Measurements from ENCODE around the gene CCR8. TPM values are rescaled to one million over a fixed set of nuclear protein-coding genes. Genes with fewer than 3 reads are reported as not detected.

The CCR8 gene
- total RNA-seq, 2 donors from 2014 or later = not detected

DNA sequence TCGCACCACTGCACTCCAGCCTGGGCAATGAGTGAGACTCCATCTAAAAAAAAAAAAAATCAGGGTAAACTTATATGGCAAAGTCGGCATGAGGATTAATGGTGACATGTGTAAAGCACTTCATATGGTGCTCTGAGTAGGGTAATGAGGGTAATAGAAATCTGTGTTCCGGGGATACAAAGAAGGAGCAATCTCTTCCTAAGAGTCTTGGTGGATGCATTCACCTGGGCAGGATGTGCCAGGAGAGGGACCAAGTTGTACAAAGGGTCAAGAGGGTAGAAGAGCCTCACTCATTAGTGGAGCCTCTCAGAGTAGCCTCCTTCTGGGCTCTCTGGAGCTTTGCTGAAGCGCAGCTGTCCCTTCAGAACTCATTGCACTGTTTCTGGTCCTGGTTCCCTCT, 40.4 kb upstream of the CCR8 start:
- H3K4me3 ChIP-seq = no peak overlapping the region
- no peak for DNase-seq (ENCODE audit: low spot score)
- TF ChIP-seq, protein P1, sequence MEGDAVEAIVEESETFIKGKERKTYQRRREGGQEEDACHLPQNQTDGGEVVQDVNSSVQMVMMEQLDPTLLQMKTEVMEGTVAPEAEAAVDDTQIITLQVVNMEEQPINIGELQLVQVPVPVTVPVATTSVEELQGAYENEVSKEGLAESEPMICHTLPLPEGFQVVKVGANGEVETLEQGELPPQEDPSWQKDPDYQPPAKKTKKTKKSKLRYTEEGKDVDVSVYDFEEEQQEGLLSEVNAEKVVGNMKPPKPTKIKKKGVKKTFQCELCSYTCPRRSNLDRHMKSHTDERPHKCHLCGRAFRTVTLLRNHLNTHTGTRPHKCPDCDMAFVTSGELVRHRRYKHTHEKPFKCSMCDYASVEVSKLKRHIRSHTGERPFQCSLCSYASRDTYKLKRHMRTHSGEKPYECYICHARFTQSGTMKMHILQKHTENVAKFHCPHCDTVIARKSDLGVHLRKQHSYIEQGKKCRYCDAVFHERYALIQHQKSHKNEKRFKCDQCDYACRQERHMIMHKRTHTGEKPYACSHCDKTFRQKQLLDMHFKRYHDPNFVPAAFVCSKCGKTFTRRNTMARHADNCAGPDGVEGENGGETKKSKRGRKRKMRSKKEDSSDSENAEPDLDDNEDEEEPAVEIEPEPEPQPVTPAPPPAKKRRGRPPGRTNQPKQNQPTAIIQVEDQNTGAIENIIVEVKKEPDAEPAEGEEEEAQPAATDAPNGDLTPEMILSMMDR (IDR thresholded peaks at IDR 0.05) = no peak

DNA sequence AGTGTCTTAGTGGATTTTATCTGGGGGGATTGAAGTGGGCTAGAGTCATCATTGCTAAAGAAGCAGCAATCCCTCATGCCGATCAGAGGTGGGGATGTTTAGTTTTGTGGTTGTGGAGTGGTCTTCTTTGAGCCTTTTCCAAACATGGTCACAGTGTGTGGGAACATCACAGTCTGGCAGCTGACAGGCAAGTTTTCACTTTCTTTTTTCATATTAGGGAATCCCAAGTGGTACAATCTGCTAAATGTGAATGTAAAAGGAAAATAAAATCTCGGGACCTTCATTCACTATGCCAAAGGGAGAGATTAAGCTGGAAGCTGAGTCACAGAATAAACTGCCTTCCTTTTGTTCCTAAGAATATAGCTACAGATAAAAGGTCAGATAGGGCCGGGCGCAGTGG, 39.3 kb upstream of the CCR8 start:
- H3K4me1 ChIP-seq = no peaks in the 10 kb centered on the region
- no peaks in the 10 kb centered on the region for H3K27me3 ChIP-seq
- peak overlapping the region in 1 of 2 donors; percentile 14 for H3K27ac ChIP-seq
- TF ChIP-seq, protein P1 (IDR thresholded peaks at IDR 0.05) = no peak
- no peaks in the 10 kb centered on the region for H3K36me3 ChIP-seq
- H3K4me3 ChIP-seq = no peak overlapping the region
- H3K9me3 ChIP-seq = no peaks in the 10 kb centered on the region
- no peak for DNase-seq (ENCODE audit: low spot score)

More for the DNA sequence above, 40.4 kb upstream of the CCR8 start:
- no peaks in the 10 kb centered on the region for H3K9me3 ChIP-seq
- H3K27me3 ChIP-seq = no peaks in the 10 kb centered on the region
- no peaks in the 10 kb centered on the region for H3K36me3 ChIP-seq
- no peak overlapping the region for H3K27ac ChIP-seq
- H3K4me1 ChIP-seq = no peaks in the 10 kb centered on the region

DNA sequence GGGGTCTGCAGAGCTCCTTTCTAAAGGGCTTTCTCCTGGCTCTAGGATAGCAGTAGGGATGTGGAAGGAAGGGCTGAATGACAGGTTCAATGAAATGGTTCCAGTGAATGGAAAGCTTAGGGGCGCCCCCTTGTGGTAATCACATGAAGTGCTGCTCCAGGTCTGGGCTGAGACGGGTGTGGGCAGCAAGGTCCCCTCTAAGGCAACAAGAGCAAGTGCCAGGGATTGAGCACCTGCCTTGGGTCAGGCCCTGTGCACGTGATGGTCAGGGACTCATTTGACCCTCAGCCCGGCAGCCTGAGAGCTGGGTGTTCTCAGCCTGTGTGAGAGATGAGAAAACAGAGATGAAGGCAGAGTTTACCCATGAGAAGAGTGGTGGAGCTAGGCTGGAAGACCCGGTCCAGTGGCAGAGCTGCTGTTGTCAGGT, 37.6 kb upstream of the CCR8 start:
- H3K4me1 ChIP-seq = no peaks in the 10 kb centered on the region
- H3K4me3 ChIP-seq = no peak overlapping the region
- H3K36me3 ChIP-seq = no peaks in the 10 kb centered on the region
- no peak overlapping the region for H3K27ac ChIP-seq
- no peaks in the 10 kb centered on the region for H3K9me3 ChIP-seq
- DNase-seq (ENCODE audit: low spot score) = peak; percentile 77
- H3K27me3 ChIP-seq = no peaks in the 10 kb centered on the region
- TF ChIP-seq, protein P1 (IDR thresholded peaks at IDR 0.05) = peak; percentile 93 to 98

DNA sequence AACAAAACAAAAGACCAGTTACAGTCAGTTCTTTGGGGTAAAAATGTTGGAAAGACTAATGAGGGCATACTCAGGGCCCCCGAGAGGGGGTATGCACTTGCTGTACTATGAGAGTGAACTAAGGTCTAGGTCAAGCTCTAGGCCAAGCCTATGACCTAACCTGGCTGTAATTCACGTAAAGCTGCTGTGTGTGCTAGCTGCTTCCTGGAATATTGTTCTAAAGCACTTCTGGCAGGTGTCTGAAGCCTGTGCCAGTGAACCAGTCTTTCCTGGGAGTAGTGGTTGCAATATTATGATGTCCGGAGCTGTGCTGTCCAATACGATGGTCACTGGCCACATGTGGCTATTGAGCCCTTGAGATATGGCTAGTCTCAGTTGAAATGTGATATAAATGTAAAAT, 36.5 kb upstream of the CCR8 start:
- H3K4me3 ChIP-seq = no peak overlapping the region
- no peaks in the 10 kb centered on the region for H3K9me3 ChIP-seq
- DNase-seq (ENCODE audit: low spot score) = no peak
- TF ChIP-seq, protein P1 (IDR thresholded peaks at IDR 0.05) = no peak
- H3K36me3 ChIP-seq = no peaks in the 10 kb centered on the region
- H3K27ac ChIP-seq = no peak overlapping the region
- H3K4me1 ChIP-seq = no peaks in the 10 kb centered on the region
- no peaks in the 10 kb centered on the region for H3K27me3 ChIP-seq

DNA sequence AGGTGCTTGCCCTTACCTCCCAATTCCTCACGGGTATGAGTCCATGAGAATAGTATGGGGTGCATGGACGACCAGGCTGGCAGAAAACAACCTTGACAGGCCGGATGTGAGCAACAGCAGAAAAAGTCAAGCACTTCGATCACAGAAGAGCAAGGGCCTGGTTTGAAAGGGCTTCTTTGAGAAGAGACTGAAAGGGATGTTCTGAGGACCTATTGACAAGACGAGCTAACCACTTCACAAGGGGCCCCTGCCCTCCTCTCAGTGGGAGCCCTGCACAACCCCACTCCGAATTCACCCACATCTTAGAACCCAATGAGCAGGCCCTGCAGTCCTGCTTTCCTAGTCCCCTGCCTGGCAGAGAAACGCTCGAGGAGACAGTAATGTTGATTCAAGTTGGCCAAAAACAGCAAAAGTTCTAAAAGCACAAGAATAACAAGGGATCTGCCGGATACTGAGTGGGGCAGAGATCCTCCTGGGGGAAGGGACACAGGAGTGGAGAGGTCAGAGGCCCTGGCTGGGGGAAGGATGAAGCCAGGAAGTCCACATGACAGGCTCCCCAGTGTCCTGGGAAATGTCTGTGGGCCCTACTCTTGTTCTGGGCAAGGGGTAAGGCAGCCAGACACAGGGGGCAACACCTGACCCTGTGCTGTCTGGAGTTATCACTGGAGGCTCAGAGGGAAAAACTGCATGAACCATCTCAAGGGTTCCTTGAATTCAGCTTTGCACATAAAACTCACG, 34.9 kb upstream of the CCR8 start:
- no peak for DNase-seq (ENCODE audit: low spot score)
- Histone ChIP-seq H3K4me3 (no peak overlapping the region), H3K36me3 (no peaks in the 10 kb centered on the region), H3K4me1 (no peaks in the 10 kb centered on the region), H3K27ac (no peak overlapping the region), H3K9me3 (peaks cover 0 to 13% of the 10 kb centered on the region in 2 donors), H3K27me3 (no peaks in the 10 kb centered on the region)
- TF ChIP-seq, protein P1 (IDR thresholded peaks at IDR 0.05) = no peak

Data from right atrium auricular region (tissue), 2 donors.